ENCODE measurements around the gene LMF2. TPM values are rescaled to one million over a fixed set of nuclear protein-coding genes. Genes with fewer than 3 reads are reported as not detected.

The LMF2 gene
- total RNA-seq, 1 experiment from 2014 or later = 42.4 TPM

DNA sequence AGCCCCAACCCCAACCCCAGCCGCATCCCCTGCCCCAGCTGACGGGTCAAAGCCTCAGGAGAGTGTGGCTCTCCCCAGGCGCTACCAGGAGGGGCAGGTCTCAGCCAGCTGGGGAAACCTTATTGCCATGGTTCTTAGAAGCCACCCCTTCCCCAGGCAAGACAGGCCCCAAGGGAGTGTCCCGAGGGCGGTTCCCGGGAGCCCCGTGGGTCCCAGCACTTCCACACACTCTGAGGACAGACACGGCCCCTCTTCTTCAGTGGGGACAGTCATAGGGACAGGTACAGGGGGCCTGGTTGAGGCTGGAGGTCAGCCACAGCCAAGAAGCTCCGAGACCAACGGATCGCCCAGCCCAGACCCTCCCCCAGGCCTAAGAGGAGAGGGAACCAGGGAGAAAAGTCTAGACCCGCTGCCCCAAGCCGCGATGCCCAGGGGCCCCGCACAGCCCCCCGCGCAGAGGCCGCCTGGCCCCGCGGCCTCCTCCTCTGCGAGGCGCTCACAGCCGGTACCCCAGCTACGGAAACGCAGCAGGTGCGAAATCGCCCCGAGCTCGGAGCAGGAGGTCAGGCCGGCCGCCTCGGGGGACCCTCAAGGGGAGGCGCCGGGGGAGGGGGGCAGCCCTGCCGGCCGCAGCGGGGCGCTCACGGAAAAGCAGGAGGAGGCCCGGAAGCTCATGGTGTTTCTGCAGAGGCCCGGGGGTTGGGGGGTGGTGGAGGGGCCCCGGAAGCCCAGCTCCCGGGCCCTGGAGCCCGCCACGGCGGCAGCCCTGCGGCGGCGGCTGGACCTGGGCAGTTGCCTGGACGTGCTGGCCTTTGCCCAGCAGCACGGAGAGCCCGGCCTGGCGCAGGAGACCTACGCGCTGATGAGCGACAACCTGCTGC is 40.8 kb upstream of the LMF2 start:
- DNase-seq = no peak
- intact Hi-C loops (cut with micrococcal nuclease) = no loop called here
- H3F3A ChIP-seq (ENCODE audit: low read length, unreplicated experiment) = no peaks in the 10 kb centered on the region
- TF ChIP-seq EZH2 (IDR thresholded peaks at IDR 0.05; ENCODE audit: low read length, unreplicated experiment) (no peak), EZH2phosphoT487 (IDR thresholded peaks at IDR 0.05; ENCODE audit: borderline replicate concordance, low read length) (no peak)
- TF ChIP-seq, protein P1, sequence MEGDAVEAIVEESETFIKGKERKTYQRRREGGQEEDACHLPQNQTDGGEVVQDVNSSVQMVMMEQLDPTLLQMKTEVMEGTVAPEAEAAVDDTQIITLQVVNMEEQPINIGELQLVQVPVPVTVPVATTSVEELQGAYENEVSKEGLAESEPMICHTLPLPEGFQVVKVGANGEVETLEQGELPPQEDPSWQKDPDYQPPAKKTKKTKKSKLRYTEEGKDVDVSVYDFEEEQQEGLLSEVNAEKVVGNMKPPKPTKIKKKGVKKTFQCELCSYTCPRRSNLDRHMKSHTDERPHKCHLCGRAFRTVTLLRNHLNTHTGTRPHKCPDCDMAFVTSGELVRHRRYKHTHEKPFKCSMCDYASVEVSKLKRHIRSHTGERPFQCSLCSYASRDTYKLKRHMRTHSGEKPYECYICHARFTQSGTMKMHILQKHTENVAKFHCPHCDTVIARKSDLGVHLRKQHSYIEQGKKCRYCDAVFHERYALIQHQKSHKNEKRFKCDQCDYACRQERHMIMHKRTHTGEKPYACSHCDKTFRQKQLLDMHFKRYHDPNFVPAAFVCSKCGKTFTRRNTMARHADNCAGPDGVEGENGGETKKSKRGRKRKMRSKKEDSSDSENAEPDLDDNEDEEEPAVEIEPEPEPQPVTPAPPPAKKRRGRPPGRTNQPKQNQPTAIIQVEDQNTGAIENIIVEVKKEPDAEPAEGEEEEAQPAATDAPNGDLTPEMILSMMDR (conservative IDR thresholded peaks at IDR 0.05; ENCODE audit: low read depth, low read length) = no peak
- no peaks in the 10 kb centered on the region for H3K36me3 ChIP-seq (ENCODE audit: low read depth, low read length)
- no peak for ATAC-seq
- CTCF ChIA-PET = no interaction called here
- H3K27me3 ChIP-seq (ENCODE audit: low read length) = no peaks in the 10 kb centered on the region
- H3K4me3 ChIP-seq (ENCODE audit: low read length) = no peak overlapping the region
- no peaks in the 10 kb centered on the region for H3K9me2 ChIP-seq (replicated peaks; ENCODE audit: low read length)
- H3K4me2 ChIP-seq (ENCODE audit: low read length) = no peak overlapping the region
- H3K27ac ChIP-seq (ENCODE audit: low read length) = no peak overlapping the region
- no peak overlapping the region for H2AFZ ChIP-seq (ENCODE audit: low read length)
- H3K9me3 ChIP-seq (ENCODE audit: low read length) = no peaks in the 10 kb centered on the region
- POLR2A ChIA-PET (ENCODE audit: unreplicated experiment) = interaction anchor here (0.6 kb wide), 1 partner anchor 23 kb away, joined by 3 read pairs; no protein-coding TSS in a partner anchor
- H3K4me1 ChIP-seq (ENCODE audit: insufficient read depth, low read length) = no peaks in the 10 kb centered on the region
- no TSS peak for BruUV-seq (replicated peaks)
- no peak overlapping the region for H3K9ac ChIP-seq (ENCODE audit: low read length)
- H3K79me2 ChIP-seq (ENCODE audit: low read length) = no peaks in the 10 kb centered on the region
- no peaks in the 10 kb centered on the region for H4K20me1 ChIP-seq (ENCODE audit: low read length)

DNA sequence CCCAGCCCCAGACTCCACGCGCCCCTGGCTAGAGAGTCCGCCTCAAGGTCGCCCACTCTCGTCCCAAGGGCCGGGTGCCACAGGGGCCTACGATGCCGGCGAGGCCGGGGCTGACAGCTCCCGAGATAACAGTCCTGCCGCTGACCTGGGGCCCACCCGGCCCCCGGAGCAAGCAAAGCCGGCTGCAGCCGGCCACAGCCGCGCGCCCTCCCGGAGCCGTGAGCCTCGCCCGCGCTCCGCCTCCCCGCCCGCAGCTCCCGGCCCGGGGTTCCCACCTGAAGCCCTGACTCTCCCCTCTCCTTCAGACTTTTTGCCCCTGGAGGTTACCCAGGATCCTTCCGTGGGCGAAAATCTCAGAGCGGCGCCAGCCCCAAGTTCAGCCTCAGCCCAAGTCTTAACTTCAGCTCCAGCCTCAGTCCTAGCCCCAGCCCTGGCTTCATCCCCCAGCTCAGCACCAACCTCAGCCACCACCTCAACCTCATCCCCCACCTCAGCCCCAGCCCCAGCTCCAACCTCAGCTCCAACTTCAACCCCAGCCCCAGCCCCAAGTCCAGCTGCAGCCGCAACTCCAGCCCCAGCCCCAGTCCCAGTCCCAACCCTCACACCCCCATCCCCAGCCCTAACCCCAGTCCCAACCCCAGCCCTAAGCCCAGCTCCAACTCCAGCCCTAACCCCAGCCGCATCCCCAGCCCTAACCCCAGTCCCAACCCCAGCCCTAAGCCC is 39.9 kb upstream of the LMF2 start:
- Histone ChIP-seq H3F3A (ENCODE audit: low read length, unreplicated experiment) (no peaks in the 10 kb centered on the region), H3K36me3 (ENCODE audit: low read depth, low read length) (no peaks in the 10 kb centered on the region), H3K79me2 (ENCODE audit: low read length) (no peaks in the 10 kb centered on the region), H3K9me2 (replicated peaks; ENCODE audit: low read length) (no peaks in the 10 kb centered on the region), H3K4me2 (ENCODE audit: low read length) (no peak overlapping the region), H3K4me1 (ENCODE audit: insufficient read depth, low read length) (no peaks in the 10 kb centered on the region), H2AFZ (ENCODE audit: low read length) (no peak overlapping the region), H3K9ac (ENCODE audit: low read length) (no peak overlapping the region), H4K20me1 (ENCODE audit: low read length) (no peaks in the 10 kb centered on the region), H3K27ac (ENCODE audit: low read length) (no peak overlapping the region), H3K4me3 (ENCODE audit: low read length) (no peak overlapping the region), H3K9me3 (ENCODE audit: low read length) (no peaks in the 10 kb centered on the region), H3K27me3 (ENCODE audit: low read length) (no peaks in the 10 kb centered on the region)
- TF ChIP-seq EZH2 (IDR thresholded peaks at IDR 0.05; ENCODE audit: low read length, unreplicated experiment) (no peak), EZH2phosphoT487 (IDR thresholded peaks at IDR 0.05; ENCODE audit: borderline replicate concordance, low read length) (no peak)
- TF ChIP-seq, protein P1 (conservative IDR thresholded peaks at IDR 0.05; ENCODE audit: low read depth, low read length) = no peak
- no TSS peak for BruUV-seq (replicated peaks)
- no peak for DNase-seq
- intact Hi-C loops (cut with micrococcal nuclease) = no loop called here
- CTCF ChIA-PET = no interaction called here
- no peak for ATAC-seq
- POLR2A ChIA-PET (ENCODE audit: unreplicated experiment) = interaction anchor here (0.6 kb wide), 1 partner anchor 22 kb away, joined by 3 read pairs; no protein-coding TSS in a partner anchor
